ENCODE measurements around the gene TMPRSS13.

- no peak for TF ChIP-seq POLR2AphosphoS5 (IDR thresholded peaks at IDR 0.05)
- no peak for TF ChIP-seq CTCF (IDR thresholded peaks at IDR 0.05)
Observed at GRCh38 chr11:117958949-117959348, 29.7 kb upstream of the TMPRSS13 start.
